ENCODE measurements around the gene WHAMM.
"Not testable (repeated sequence)": the region's sequence is repeated elsewhere in the genome, so short reads cannot be mapped to it uniquely, and the experiment has no call there.

The WHAMM gene

DNA sequence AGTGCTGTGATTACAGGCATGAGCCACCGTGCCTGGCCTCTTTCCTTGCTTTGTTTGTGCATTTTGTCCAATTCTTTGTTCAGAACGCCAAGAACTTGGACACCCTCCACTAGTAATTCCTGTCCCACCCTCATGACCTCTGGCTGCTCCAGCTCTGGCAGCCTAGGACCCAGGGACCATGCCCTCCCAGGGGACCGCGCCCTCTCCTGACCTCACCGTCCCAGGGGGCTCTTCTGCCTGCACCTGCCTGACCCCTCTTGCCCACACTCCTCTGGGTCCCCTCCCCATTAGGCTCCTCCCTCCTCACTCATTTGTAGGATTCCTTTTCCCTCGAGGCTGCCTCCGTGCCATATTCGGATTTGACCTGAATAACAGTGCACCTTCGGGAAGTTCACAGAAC, 44.7 kb upstream of the WHAMM start (continued):
- TF ChIP-seq ZNF639 (tag by site-specific recombination; IDR thresholded peaks at IDR 0.05) (no peak), ZNF423 (tag by site-specific recombination; IDR thresholded peaks at IDR 0.05) (no peak), GLI2 (tag by site-specific recombination; IDR thresholded peaks at IDR 0.05; ENCODE audit: borderline replicate concordance, low read depth) (no peak)
- TF ChIP-seq, protein P1, sequence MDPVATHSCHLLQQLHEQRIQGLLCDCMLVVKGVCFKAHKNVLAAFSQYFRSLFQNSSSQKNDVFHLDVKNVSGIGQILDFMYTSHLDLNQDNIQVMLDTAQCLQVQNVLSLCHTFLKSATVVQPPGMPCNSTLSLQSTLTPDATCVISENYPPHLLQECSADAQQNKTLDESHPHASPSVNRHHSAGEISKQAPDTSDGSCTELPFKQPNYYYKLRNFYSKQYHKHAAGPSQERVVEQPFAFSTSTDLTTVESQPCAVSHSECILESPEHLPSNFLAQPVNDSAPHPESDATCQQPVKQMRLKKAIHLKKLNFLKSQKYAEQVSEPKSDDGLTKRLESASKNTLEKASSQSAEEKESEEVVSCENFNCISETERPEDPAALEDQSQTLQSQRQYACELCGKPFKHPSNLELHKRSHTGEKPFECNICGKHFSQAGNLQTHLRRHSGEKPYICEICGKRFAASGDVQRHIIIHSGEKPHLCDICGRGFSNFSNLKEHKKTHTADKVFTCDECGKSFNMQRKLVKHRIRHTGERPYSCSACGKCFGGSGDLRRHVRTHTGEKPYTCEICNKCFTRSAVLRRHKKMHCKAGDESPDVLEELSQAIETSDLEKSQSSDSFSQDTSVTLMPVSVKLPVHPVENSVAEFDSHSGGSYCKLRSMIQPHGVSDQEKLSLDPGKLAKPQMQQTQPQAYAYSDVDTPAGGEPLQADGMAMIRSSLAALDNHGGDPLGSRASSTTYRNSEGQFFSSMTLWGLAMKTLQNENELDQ (tag by site-specific recombination; IDR thresholded peaks at IDR 0.05; ENCODE audit: low read depth): no peak

- H3K27ac ChIP-seq (ENCODE audit: extremely low read depth, low read depth, low read length); H3K4me1 ChIP-seq (ENCODE audit: control insufficient read depth, insufficient read depth, low read length); H3K4me3 ChIP-seq (ENCODE audit: low read depth, low read length); CTCF ChIA-PET; H3K9me3 ChIP-seq (ENCODE audit: control insufficient read depth, insufficient read depth, low read depth, low read length): not testable (repeated sequence)
- H3K36me3 ChIP-seq (ENCODE audit: control insufficient read depth in 2 of 2, insufficient read depth in 1 of 2, low read length in 2 of 2): peaks cover 0 to 21% of the 10 kb centered on the region in 2 experiments; a peak in 2 of 3 replicates
- POLR2A ChIA-PET: interaction anchor here (1.1 to 2.0 kb wide), 2 partner anchors 16 to 226 kb away, joined by 3 to 10 read pairs; partner anchors contain the start of gene RPS17
Measured at GRCh38 chr15:82766201-82766600, 43.2 kb upstream of the WHAMM start.

GRCh38 chr15:82767163-82767829, 42.1 kb upstream of the WHAMM start:
- POLR2A ChIA-PET: interaction anchor here (1.1 to 2.0 kb wide), 2 partner anchors 17 to 227 kb away, joined by 3 to 10 read pairs; partner anchors contain the start of gene RPS17
- no peak overlapping the region for H3K4me3 ChIP-seq (ENCODE audit: low read depth, low read length)
- no peaks in the 10 kb centered on the region for H3K9me3 ChIP-seq (ENCODE audit: control insufficient read depth, insufficient read depth, low read depth, low read length)
- H3K27ac ChIP-seq (ENCODE audit: extremely low read depth, low read depth, low read length): no peak overlapping the region
- TF ChIP-seq ZNF623 (tag by site-specific recombination; IDR thresholded peaks at IDR 0.05) (peak; percentile 98), ZNF426 (tag by site-specific recombination; IDR thresholded peaks at IDR 0.05) (no peak), ATF2 (tag by site-specific recombination; IDR thresholded peaks at IDR 0.05; ENCODE audit: low read depth) (0 out of 2 replicates have a peak, but pooled peaks have one; percentile 23)
- CTCF ChIA-PET: interaction anchor here (0.6 to 1.2 kb wide), 3 partner anchors 45 to 236 kb away, joined by 3 read pairs; no protein-coding TSS in a partner anchor
- H3K4me1 ChIP-seq (ENCODE audit: control insufficient read depth, insufficient read depth, low read length): no peaks in the 10 kb centered on the region
- H3K36me3 ChIP-seq (ENCODE audit: control insufficient read depth in 2 of 2, insufficient read depth in 1 of 2, low read length in 2 of 2): peaks cover 0 to 15% of the 10 kb centered on the region in 2 experiments; a peak in 2 of 3 replicates

DNA sequence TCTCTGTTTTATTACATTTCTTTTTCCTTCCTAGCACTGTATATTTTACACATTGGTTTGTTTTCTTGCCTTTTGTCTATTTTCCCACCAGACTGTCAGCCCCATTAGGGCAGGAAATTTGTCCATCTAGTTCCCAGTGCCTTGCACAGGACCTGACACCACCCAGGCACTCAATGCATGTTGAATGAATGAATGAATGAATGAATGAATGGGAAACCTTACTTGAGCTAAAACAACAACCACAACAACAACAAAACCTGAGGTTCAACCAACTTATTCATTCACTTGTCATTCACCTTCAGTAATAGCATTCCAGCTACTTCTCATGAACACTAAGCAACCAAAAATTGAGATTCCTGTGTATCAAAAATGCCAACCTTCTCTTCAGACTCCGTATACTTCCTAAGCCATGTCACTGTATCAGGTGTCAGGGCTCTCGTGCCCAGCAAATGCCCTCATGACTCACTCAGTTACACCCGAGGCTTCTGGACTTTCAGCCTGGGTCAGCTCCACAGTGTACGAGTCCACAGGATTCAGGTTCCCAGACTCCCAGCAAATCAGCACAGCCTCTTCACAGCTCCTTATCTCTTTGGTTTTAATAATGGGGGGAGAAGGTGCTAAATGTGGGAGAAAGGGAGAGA, 40.9 kb upstream of the WHAMM start:
- H3K36me3 ChIP-seq (ENCODE audit: control insufficient read depth in 2 of 2, insufficient read depth in 1 of 2, low read length in 2 of 2): peaks cover 0 to 15% of the 10 kb centered on the region in 2 experiments; a peak in 2 of 3 replicates
- no peak overlapping the region for H3K27ac ChIP-seq (ENCODE audit: extremely low read depth, low read depth, low read length)
- no peaks in the 10 kb centered on the region for H3K4me1 ChIP-seq (ENCODE audit: control insufficient read depth, insufficient read depth, low read length)
- POLR2A ChIA-PET: no interaction called here
- CTCF ChIA-PET: interaction anchor here (1.1 to 1.4 kb wide), 3 partner anchors 58 to 243 kb away, joined by 3 read pairs; partner anchors contain the start of gene C15orf40
- H3K9me3 ChIP-seq (ENCODE audit: control insufficient read depth, insufficient read depth, low read depth, low read length): no peaks in the 10 kb centered on the region
- no peak overlapping the region for H3K4me3 ChIP-seq (ENCODE audit: low read depth, low read length)
- TF ChIP-seq, protein P2, sequence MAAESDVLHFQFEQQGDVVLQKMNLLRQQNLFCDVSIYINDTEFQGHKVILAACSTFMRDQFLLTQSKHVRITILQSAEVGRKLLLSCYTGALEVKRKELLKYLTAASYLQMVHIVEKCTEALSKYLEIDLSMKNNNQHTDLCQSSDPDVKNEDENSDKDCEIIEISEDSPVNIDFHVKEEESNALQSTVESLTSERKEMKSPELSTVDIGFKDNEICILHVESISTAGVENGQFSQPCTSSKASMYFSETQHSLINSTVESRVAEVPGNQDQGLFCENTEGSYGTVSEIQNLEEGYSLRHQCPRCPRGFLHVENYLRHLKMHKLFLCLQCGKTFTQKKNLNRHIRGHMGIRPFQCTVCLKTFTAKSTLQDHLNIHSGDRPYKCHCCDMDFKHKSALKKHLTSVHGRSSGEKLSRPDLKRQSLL (tag by site-specific recombination; IDR thresholded peaks at IDR 0.05): no peak
- no peak for TF ChIP-seq ZNF501 (tag by site-specific recombination; IDR thresholded peaks at IDR 0.05)
- TF ChIP-seq AEBP2 (tag by site-specific recombination; IDR thresholded peaks at IDR 0.05; ENCODE audit: borderline replicate concordance): no peak
- TF ChIP-seq REPIN1 (tag by site-specific recombination; IDR thresholded peaks at IDR 0.05; ENCODE audit: low read depth): no peak
- TF ChIP-seq, protein P3, sequence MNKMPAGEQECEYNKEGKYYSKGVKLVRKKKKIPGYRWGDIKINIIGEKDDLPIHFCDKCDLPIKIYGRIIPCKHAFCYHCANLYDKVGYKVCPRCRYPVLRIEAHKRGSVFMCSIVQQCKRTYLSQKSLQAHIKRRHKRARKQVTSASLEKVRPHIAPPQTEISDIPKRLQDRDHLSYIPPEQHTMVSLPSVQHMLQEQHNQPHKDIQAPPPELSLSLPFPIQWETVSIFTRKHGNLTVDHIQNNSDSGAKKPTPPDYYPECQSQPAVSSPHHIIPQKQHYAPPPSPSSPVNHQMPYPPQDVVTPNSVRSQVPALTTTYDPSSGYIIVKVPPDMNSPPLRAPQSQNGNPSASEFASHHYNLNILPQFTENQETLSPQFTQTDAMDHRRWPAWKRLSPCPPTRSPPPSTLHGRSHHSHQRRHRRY (tag by site-specific recombination; IDR thresholded peaks at IDR 0.05): no peak
- TF ChIP-seq ZNF24 (tag by site-specific recombination; IDR thresholded peaks at IDR 0.05): 0 out of 2 replicates have a peak, but pooled peaks have one; percentile 57

All from HEK293 (cell line).